NCI-H82 treated with DMSO at 0.1 percent for 48 hours (cell line): ENCODE results near the gene TFF3.

ENCODE experiments used
- DNase-seq: peaks from one replicate; lab custom pipeline; 2025; ENCODE audit not compliant: unreplicated experiment; lab: John Stamatoyannopoulos, UW

Gene TFF3

GRCh38 chr21:42272984-42273600, 42.1 kb downstream of the TFF3 start:
- DNase-seq: no peak

GRCh38 chr21:42272109-42272962, 42.9 kb downstream of the TFF3 start:
- no peak for DNase-seq

GRCh38 chr21:42271065-42271464, 44.1 kb downstream of the TFF3 start:
- DNase-seq: no peak

GRCh38 chr21:42269386-42269785, 45.8 kb downstream of the TFF3 start:
- no peak for DNase-seq

- no peak for DNase-seq
These were observed 48.1 kb downstream of the TFF3 start for GRCh38 chr21:42266971-42267556.

- no peak for DNase-seq
These were observed 49.9 kb downstream of the TFF3 start for GRCh38 chr21:42265231-42265812.

GRCh38 chr21:42264245-42265195, 50.7 kb downstream of the TFF3 start:
- no peak for DNase-seq

- no peak for DNase-seq
These were observed 51.5 kb downstream of the TFF3 start for GRCh38 chr21:42263591-42264131.

GRCh38 chr21:42262831-42263231, 52.4 kb downstream of the TFF3 start:
- DNase-seq: no peak

GRCh38 chr21:42261829-42262200, 53.4 kb downstream of the TFF3 start:
- DNase-seq: no peak
